Fibroblast of skin of abdomen (primary cell): ENCODE results near the gene PIK3R1. TPM values are rescaled to one million over a fixed set of nuclear protein-coding genes. Genes with fewer than 3 reads are reported as not detected.

Experiments
- DNase-seq: peaks from one replicate; pipeline ENCODE4 v3.0.0-alpha.2; 2013
- polyA plus RNA-seq, 2 experiments: library from polyadenylated mRNA; unstranded; fragments of 120-200 nt; gene quantifications; one replicate each; pipeline ENCODE4 v1.2.1, GENCODE V29; 2013; ENCODE audit not compliant: insufficient read length in 2 of 2

The PIK3R1 gene
- polyA plus RNA-seq (2013, experiment 1 of 2; ENCODE audit: insufficient read length): 8.5 TPM
- 8.5 TPM for polyA plus RNA-seq (2013, experiment 2 of 2; ENCODE audit: insufficient read length)

GRCh38 chr5:68215208-68215897, at the start of gene PIK3R1:
Gene PIK3R1, plus strand, starts transcription at chr5:68215756. Its CDS starts 10,920 bp downstream, at chr5:68226676.
- DNase-seq: peak; percentile 96

GRCh38 chr5:68167195-68167651, 48.3 kb upstream of the PIK3R1 start:
- no peak for DNase-seq

GRCh38 chr5:68169903-68170302, 45.7 kb upstream of the PIK3R1 start:
- DNase-seq: no peak

- no peak for DNase-seq
Observed at GRCh38 chr5:68170826-68171558, 44.6 kb upstream of the PIK3R1 start.

DNA sequence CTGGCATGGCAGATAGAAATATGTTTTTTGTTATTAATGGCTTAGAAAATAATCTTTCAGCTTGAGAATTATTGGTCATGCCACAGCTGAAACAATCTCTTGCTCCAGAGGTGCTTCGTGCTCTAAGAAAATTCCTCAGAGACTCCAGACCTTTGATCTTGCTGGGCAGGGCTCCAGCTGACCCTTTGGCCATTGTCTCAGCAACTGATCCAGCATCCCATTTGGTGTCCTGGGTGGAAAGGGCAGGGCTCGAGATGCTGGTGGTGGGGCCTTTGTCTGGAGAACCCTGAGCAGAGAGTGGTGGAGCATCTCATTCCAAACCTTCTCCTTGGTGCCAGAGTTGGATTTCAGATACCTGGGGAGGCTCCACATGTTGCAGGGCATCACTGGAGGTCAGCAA, 43.2 kb upstream of the PIK3R1 start:
- no peak for DNase-seq

DNA sequence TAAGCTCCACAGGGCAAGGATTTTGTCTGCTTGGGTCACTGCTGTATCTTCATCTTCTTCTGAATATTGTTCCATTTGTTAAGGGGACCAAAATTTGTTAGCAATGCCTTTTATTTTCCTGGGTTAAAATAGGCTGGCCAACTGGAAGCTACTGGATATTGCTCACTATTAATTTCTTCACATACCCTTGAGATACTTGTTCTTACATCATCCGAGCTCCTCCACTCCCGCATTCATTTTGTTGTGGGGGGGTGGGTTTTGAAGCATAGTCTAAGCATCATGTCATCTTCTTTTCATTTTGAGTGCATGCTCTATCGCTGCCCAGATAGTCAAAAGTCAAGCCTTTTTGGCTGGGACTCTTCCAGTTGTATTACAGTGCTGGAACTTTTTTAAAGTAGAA, 42.5 kb upstream of the PIK3R1 start:
- DNase-seq: peak; percentile 24

- no peak for DNase-seq
Observed at GRCh38 chr5:68176253-68176652, 39.3 kb upstream of the PIK3R1 start.

GRCh38 chr5:68176802-68177479, 38.6 kb upstream of the PIK3R1 start:
- DNase-seq: no peak

- no peak for DNase-seq
Observed at GRCh38 chr5:68177676-68178075, 37.9 kb upstream of the PIK3R1 start.

DNA sequence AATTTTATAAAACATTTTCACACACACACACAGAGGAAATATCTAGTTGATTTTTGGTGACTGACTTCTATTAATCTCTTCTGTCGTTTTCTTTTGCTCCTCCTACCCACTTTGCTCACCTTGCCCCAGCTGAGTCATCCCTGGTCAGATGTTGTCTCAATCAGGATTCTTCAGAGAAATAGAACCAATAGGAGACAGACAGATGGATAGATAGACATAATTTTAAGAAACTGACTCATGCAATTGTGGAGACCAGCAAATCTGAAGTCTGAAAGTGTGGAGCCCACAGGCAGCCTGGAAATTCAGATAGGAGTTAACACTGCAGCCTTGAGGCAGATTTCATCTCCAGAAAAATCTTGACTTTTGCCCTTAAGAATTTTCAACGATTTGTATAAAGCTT, 37.0 kb upstream of the PIK3R1 start:
- DNase-seq: peak; percentile 36

DNA sequence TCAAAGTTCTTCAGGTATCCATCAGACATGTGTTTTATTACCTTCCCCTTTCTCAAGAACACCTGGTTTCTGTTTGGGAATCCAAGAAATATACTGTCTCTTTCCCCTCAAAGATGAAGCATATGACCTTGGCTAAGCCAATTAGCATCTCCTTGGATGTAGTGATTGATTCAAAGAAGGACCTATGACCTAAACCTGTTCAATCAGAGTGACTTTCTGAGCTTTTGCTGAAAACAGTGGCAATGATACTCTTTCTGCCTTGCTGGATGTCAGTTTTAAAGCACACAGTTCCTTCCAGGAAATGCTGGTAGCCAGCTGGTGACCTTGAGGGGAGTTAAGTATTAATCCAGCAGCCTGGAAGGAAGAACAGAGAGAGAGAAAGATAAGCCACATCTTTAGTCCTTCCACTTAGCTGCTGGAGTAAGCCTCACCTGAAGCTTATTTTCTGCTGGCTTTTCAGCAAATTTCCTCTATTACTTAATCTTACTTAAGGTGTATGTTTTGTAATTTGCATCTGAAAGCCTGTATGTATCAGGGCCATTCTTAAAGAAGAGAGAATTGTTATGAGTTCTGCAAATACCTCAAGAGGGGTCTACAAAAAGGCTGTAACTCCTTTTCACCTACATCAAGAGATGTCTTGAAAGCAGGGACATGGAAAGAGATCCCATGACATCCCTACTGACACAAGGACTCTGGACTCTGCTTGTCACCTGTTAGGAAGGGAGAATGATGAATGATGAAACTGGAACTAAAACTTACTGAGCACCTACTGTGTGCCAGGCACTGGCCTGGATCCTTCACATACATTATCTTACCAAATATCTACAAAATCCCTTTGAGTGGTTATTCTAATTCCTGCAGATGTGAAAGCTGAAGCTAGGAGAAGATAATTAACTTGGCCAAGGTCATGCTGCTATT, 35.2 kb upstream of the PIK3R1 start:
- DNase-seq: no peak

- DNase-seq: no peak
Observed at GRCh38 chr5:68181039-68181599, 34.4 kb upstream of the PIK3R1 start.

GRCh38 chr5:68182094-68182493, 33.5 kb upstream of the PIK3R1 start:
- no peak for DNase-seq

DNA sequence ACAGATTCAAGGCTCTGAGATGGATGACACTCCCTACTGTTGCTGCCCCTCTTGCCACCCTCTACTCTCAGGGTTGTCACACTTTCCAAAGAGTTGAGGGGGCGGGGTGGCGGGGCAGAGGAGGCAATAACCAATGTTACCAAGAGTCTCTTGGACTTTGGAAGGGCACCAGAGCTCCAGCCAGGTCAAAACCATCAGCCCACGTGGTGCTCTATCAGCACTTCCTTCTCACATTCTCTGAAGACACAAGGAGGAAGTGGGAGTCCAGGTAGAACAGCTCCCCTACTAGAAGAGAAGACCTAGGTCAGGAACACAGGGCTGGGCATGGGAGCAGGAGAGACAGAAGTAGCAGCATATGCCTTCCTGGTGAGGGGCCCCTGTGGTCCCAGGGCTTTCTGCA, 33.0 kb upstream of the PIK3R1 start:
- no peak for DNase-seq

- DNase-seq: no peak
Observed at GRCh38 chr5:68187268-68188055, 28.1 kb upstream of the PIK3R1 start.

DNA sequence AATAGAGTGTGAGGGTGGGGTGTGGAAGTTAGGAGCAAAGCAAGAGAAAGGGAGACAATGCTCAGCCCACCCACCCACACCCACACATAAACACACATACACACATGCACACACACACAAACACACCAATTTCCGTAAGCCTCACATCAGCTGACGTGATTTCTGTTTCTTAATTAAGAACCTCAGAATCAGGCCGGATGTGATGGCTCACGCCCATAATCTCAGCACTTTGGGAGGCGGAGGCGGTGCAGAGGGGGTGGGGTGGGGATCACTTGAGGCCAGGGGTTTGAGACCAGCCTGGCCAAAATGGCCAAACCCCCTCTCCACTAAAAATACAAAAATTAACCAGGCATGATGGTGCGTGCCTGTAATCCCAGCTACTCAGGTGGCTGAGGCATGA, 26.4 kb upstream of the PIK3R1 start:
- DNase-seq: no peak

DNA sequence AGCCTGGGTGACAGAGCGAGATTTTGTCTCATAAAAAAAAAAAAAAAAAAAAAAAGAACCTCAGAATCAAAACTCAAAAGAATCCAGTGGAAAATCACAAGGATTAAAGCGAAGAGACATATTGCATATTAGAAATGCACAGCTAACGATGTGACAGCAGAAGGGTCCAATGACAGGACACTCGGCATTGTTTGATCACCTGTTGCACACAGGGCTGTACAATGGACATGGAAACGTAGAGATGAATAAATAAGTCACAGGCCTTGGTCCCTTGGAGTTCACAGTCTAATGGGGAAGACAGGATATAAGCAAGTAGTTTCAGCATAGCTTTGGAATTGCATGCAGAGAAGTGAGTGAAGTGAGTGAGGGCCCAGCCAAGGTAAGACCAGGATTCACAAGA, 25.9 kb upstream of the PIK3R1 start:
- no peak for DNase-seq

- DNase-seq: no peak
Observed at GRCh38 chr5:68190619-68191018, 24.9 kb upstream of the PIK3R1 start.

GRCh38 chr5:68191083-68191791, 24.3 kb upstream of the PIK3R1 start:
- DNase-seq: no peak

GRCh38 chr5:68192679-68193060, 22.9 kb upstream of the PIK3R1 start:
- no peak for DNase-seq
